HEK293 (cell line): ENCODE data around the gene IGFN1.
A peak's percentile ranks its signal among the peaks of the same experiment; 100 is the strongest.

Experiments used
- CTCF ChIA-PET: fragments of 350-600 bp; formaldehyde crosslinking; extraction: SDS; loops from one replicate; lab custom pipeline; 2021; ENCODE audit warnings: antibody characterized with exemption; lab: Yijun Ruan, JAX
- POLR2A ChIA-PET: fragments of 300-600 bp; formaldehyde crosslinking; extraction: SDS; loops from one replicate; lab custom pipeline; 2020; ENCODE audit warnings: antibody characterized with exemption, inconsistent platforms; lab: Yijun Ruan, JAX
- H3K27ac ChIP-seq: fragments of 200-500 bp; sonication (Bioruptor generic); 2 replicates; pipeline ENCODE4 v1.5.1; 2014; ENCODE audit warnings: low read depth, low read length, control low read depth, inconsistent platforms; ENCODE audit errors: extremely low read depth
- H3K36me3 ChIP-seq, 2 experiments: fragments of 200-500 bp in 1 of 2; sonication (Bioruptor generic) in 1 of 2; 1 replicate in 1 of 2; 2 replicates in 1 of 2; pipeline ENCODE4 v1.5.1; 2014 to 2017; ENCODE audit warnings: inconsistent platforms in 2 of 2, low read length in 2 of 2; ENCODE audit not compliant: control insufficient read depth in 2 of 2, insufficient read depth in 1 of 2
- H3K4me1 ChIP-seq: fragments of 200-500 bp; sonication (Bioruptor generic); 2 replicates; pipeline ENCODE4 v1.5.1; 2014; ENCODE audit warnings: mild to moderate bottlenecking, low read length, inconsistent platforms; ENCODE audit not compliant: control insufficient read depth, insufficient read depth
- H3K4me3 ChIP-seq: 2 replicates; pipeline ENCODE4 v1.5.1; 2011; ENCODE audit warnings: low read depth, mild to moderate bottlenecking, control low read depth, low read length, moderate library complexity
- H3K9me3 ChIP-seq: fragments of 200-500 bp; sonication (Bioruptor generic); 2 replicates; pipeline ENCODE4 v1.5.1; 2014; ENCODE audit warnings: low read depth, low read length, inconsistent platforms; ENCODE audit not compliant: control insufficient read depth, insufficient read depth
- AEBP2 ChIP-seq: fragments of 450-650 bp; formaldehyde crosslinking; IDR thresholded peaks from 2 replicates; pipeline ENCODE4 v1.5.1; 2016; ENCODE audit warnings: missing biosample characterization, missing genetic modification characterization, borderline replicate concordance
- BCL6B ChIP-seq: fragments of 450-650 bp; formaldehyde crosslinking; IDR thresholded peaks from 2 replicates; pipeline ENCODE4 v1.5.1; 2017; ENCODE audit warnings: missing biosample characterization, missing genetic modification characterization
- KLF17 ChIP-seq: fragments of 450-650 bp; formaldehyde crosslinking; IDR thresholded peaks from 2 replicates; pipeline ENCODE4 v1.5.1; 2016; ENCODE audit warnings: missing biosample characterization, missing genetic modification characterization
- KLF8 ChIP-seq: fragments of 450-650 bp; formaldehyde crosslinking; IDR thresholded peaks from 2 replicates; pipeline ENCODE4 v1.5.1; 2016; ENCODE audit warnings: missing biosample characterization, missing genetic modification characterization
- PATZ1 ChIP-seq: fragments of 450-650 bp; formaldehyde crosslinking; IDR thresholded peaks from 2 replicates; pipeline ENCODE4 v1.5.1; 2016; ENCODE audit warnings: missing biosample characterization, missing genetic modification characterization
- SETDB1 ChIP-seq: IDR thresholded peaks from one replicate; pipeline ENCODE4 v1.6.1; 2017; ENCODE audit warnings: mild to moderate bottlenecking, low read length, moderate library complexity, mixed read lengths; ENCODE audit not compliant: insufficient read length
- SP7 ChIP-seq: fragments of 450-650 bp; formaldehyde crosslinking; IDR thresholded peaks from 2 replicates; pipeline ENCODE4 v1.5.1; 2016; ENCODE audit warnings: missing biosample characterization, missing genetic modification characterization
- ZNF132 ChIP-seq: fragments of 450-650 bp; formaldehyde crosslinking; IDR thresholded peaks from 2 replicates; pipeline ENCODE4 v1.5.1; 2017; ENCODE audit warnings: missing biosample characterization, missing genetic modification characterization, borderline replicate concordance
- ZNF221 ChIP-seq: fragments of 450-650 bp; formaldehyde crosslinking; IDR thresholded peaks from 2 replicates; pipeline ENCODE4 v1.5.1; 2017; ENCODE audit warnings: missing biosample characterization, missing genetic modification characterization, borderline replicate concordance
- ZNF223 ChIP-seq: fragments of 450-650 bp; formaldehyde crosslinking; IDR thresholded peaks from 2 replicates; pipeline ENCODE4 v1.5.1; 2016; ENCODE audit warnings: missing biosample characterization, missing genetic modification characterization
- ZNF24 ChIP-seq: fragments of 450-650 bp; formaldehyde crosslinking; IDR thresholded peaks from 2 replicates; pipeline ENCODE4 v1.5.1; 2016; ENCODE audit warnings: missing biosample characterization, missing genetic modification characterization
- ZNF350 ChIP-seq: fragments of 450-650 bp; formaldehyde crosslinking; IDR thresholded peaks from 2 replicates; pipeline ENCODE4 v1.5.0; 2017; ENCODE audit warnings: missing biosample characterization, mild to moderate bottlenecking, missing genetic modification characterization
- ZNF473 ChIP-seq: fragments of 450-650 bp; formaldehyde crosslinking; IDR thresholded peaks from 2 replicates; pipeline ENCODE4 v1.5.1; 2017; ENCODE audit warnings: missing biosample characterization, missing genetic modification characterization
- ZNF561 ChIP-seq: fragments of 450-650 bp; IDR thresholded peaks from 2 replicates; pipeline ENCODE4 v1.5.1; 2018; ENCODE audit warnings: missing biosample characterization, missing genetic modification characterization, borderline replicate concordance
- ZNF580 ChIP-seq: fragments of 450-650 bp; formaldehyde crosslinking; IDR thresholded peaks from 2 replicates; pipeline ENCODE4 v1.5.1; 2016; ENCODE audit warnings: missing biosample characterization, missing genetic modification characterization
- ZNF600 ChIP-seq: fragments of 450-650 bp; formaldehyde crosslinking; IDR thresholded peaks from 2 replicates; pipeline ENCODE4 v1.5.1; 2016; ENCODE audit warnings: missing biosample characterization, missing genetic modification characterization
- ZNF610 ChIP-seq: fragments of 450-650 bp; formaldehyde crosslinking; IDR thresholded peaks from 2 replicates; pipeline ENCODE4 v1.5.1; 2016; ENCODE audit warnings: missing biosample characterization, missing genetic modification characterization, borderline replicate concordance

Gene IGFN1

GRCh38 chr1:201176940-201177339, 13.7 kb upstream of the IGFN1 start (continued):
- TF ChIP-seq SP7 (tag by site-specific recombination) = no peak
- no peak for TF ChIP-seq ZNF350 (tag by site-specific recombination)
- TF ChIP-seq ZNF561 = no peak

GRCh38 chr1:201178718-201179117, 11.9 kb upstream of the IGFN1 start:
- Histone ChIP-seq H3K4me1 (no peaks in the 10 kb centered on the region), H3K27ac (no peak overlapping the region), H3K4me3 (no peak overlapping the region), H3K36me3 (no peaks in the 10 kb centered on the region), H3K9me3 (no peaks in the 10 kb centered on the region)
- ChIA-PET POLR2A (no interaction called here), CTCF (no interaction called here)
- TF ChIP-seq ZNF24 (tag by site-specific recombination) (no peak), KLF8 (tag by site-specific recombination) (no peak), ZNF473 (tag by site-specific recombination) (no peak), ZNF223 (no peak), SETDB1 (peak; percentile 69), ZNF600 (tag by site-specific recombination) (no peak), ZNF580 (tag by site-specific recombination) (no peak), PATZ1 (tag by site-specific recombination) (no peak)

GRCh38 chr1:201180141-201180540, 10.5 kb upstream of the IGFN1 start:
- Histone ChIP-seq H3K36me3 (no peaks in the 10 kb centered on the region), H3K9me3 (no peaks in the 10 kb centered on the region), H3K4me3 (no peak overlapping the region), H3K4me1 (no peaks in the 10 kb centered on the region), H3K27ac (no peak overlapping the region)
- ChIA-PET CTCF (interaction anchor here (1.4 kb wide), 1 partner anchor 61 kb away, joined by 3 read pairs; no protein-coding TSS in a partner anchor), POLR2A (no interaction called here)
- TF ChIP-seq ZNF221 (tag by site-specific recombination) = no peak
- TF ChIP-seq BCL6B (tag by site-specific recombination) = no peak
- no peak for TF ChIP-seq AEBP2 (tag by site-specific recombination)
- no peak for TF ChIP-seq ZNF132 (tag by site-specific recombination)
- TF ChIP-seq ZNF610 = no peak
- no peak for TF ChIP-seq KLF17 (tag by site-specific recombination)
